Forelimb muscle (tissue), 1 donor: ENCODE measurements around the gene SF3B1. TPM values are rescaled to one million over a fixed set of nuclear protein-coding genes. Genes with fewer than 3 reads are reported as not detected.
"Not testable (repeated sequence)": the region's sequence is repeated elsewhere in the genome, so short reads cannot be mapped to it uniquely, and the experiment has no call there.

Experiments
- DNase-seq: peaks from one replicate; pipeline ENCODE4 v3.0.0-alpha.2; 2013; ENCODE audit warnings: low read depth
- polyA plus RNA-seq: library from polyadenylated mRNA; unstranded; fragments of 120-200 nt; gene quantifications from one replicate; pipeline ENCODE4 v1.2.1, GENCODE V29; 2013; ENCODE audit not compliant: insufficient read length

The SF3B1 gene
- polyA plus RNA-seq, 1 donor, result 280 TPM

GRCh38 chr2:197433780-197434438 is 919 bp downstream of the SF3B1 start:
- no peak for DNase-seq

GRCh38 chr2:197432527-197432926 is 2.3 kb downstream of the SF3B1 start:
- DNase-seq, result not testable (repeated sequence)

GRCh38 chr2:197431858-197432257 is 3.0 kb downstream of the SF3B1 start:
- DNase-seq, result no peak

- DNase-seq, result no peak
Measured at GRCh38 chr2:197427986-197428385, 6.8 kb downstream of the SF3B1 start.

- no peak for DNase-seq
Measured at GRCh38 chr2:197426723-197427603, 7.9 kb downstream of the SF3B1 start.

GRCh38 chr2:197425550-197425949 is 9.3 kb downstream of the SF3B1 start:
- DNase-seq, result no peak

GRCh38 chr2:197423307-197423706 is 11.5 kb downstream of the SF3B1 start:
- DNase-seq, result no peak

- DNase-seq, result no peak
Measured at GRCh38 chr2:197419438-197419837, 15.4 kb downstream of the SF3B1 start.

GRCh38 chr2:197416268-197416667 is 18.6 kb downstream of the SF3B1 start:
- no peak for DNase-seq

GRCh38 chr2:197414515-197414914 is 20.3 kb downstream of the SF3B1 start:
- no peak for DNase-seq

GRCh38 chr2:197414039-197414438 is 20.8 kb downstream of the SF3B1 start:
- DNase-seq, result no peak

GRCh38 chr2:197405582-197405981 is 29.2 kb downstream of the SF3B1 start:
- no peak for DNase-seq

GRCh38 chr2:197399887-197400540 is 34.8 kb downstream of the SF3B1 start:
- no peak for DNase-seq

GRCh38 chr2:197398913-197399312 is 35.9 kb downstream of the SF3B1 start:
- DNase-seq, result no peak

GRCh38 chr2:197391220-197391717 is 43.6 kb downstream of the SF3B1 start:
- no peak for DNase-seq

GRCh38 chr2:197388866-197389587 is 45.8 kb downstream of the SF3B1 start:
- DNase-seq, result no peak

- DNase-seq, result no peak
Measured at GRCh38 chr2:197387179-197387578, 47.6 kb downstream of the SF3B1 start.

GRCh38 chr2:197386242-197386641 is 48.6 kb downstream of the SF3B1 start:
- no peak for DNase-seq

GRCh38 chr2:197383825-197384224 is 51.0 kb downstream of the SF3B1 start:
- DNase-seq, result no peak

GRCh38 chr2:197381641-197382040 is 53.2 kb downstream of the SF3B1 start:
- no peak for DNase-seq

- not testable (repeated sequence) for DNase-seq
Measured at GRCh38 chr2:197379918-197380309, 54.9 kb downstream of the SF3B1 start.
